Stomach (tissue), 9 donors: ENCODE results near the gene RASSF4. TPM values are rescaled to one million over a fixed set of nuclear protein-coding genes. Genes with fewer than 3 reads are reported as not detected.

Experiments used
- DNase-seq, 2 donors: peaks; one replicate each; pipeline versions ENCODE4 v3.0.0 to v3.0.0-alpha.2; 2013 to 2019
- H3K27ac ChIP-seq, 5 donors: fragments of 200-600 bp in 4 of 5; sonication (generic) in 4 of 5; one replicate each; pipeline ENCODE4 v1.5.1; 2013 to 2019; ENCODE audit warnings: mild to moderate bottlenecking in 1 of 5, moderate library complexity in 1 of 5
- H3K27me3 ChIP-seq, 3 donors: fragments of 200-600 bp; sonication (generic); one replicate each; pipeline ENCODE4 v1.5.1; 2017 to 2019; ENCODE audit warnings: mixed run types in 1 of 3
- H3K36me3 ChIP-seq, 4 donors: fragments of 200-600 bp; sonication (generic); 1 replicate in 3 of 4; 2 replicates in 1 of 4; pipeline ENCODE4 v1.5.1; 2016 to 2019
- H3K4me1 ChIP-seq, 4 donors: fragments of 200-600 bp; sonication (generic); one replicate each; pipeline ENCODE4 v1.5.1; 2016 to 2019
- H3K4me3 ChIP-seq, 4 donors: fragments of 200-600 bp; sonication (generic) in 3 of 4; one replicate each; pipeline ENCODE4 v1.5.1; 2016 to 2019; ENCODE audit warnings: mild to moderate bottlenecking in 1 of 4
- H3K9me3 ChIP-seq, 4 donors: fragments of 200-600 bp; sonication (generic); one replicate each; pipeline ENCODE4 v1.5.1; 2016 to 2019
- EP300 ChIP-seq: sonication (generic); formaldehyde crosslinking; IDR thresholded peaks from one replicate; pipeline ENCODE4 v1.6.1; 2017; ENCODE audit warnings: antibody characterized with exemption
- POLR2A ChIP-seq, 4 donors: fragments of 450-650 bp; IDR thresholded peaks; one replicate each; pipeline ENCODE4 v1.6.1; 2016; ENCODE audit warnings: antibody characterized with exemption in 4 of 4, control low read depth in 2 of 4, mild to moderate bottlenecking in 1 of 4, moderate library complexity in 1 of 4
- POLR2AphosphoS5 ChIP-seq, 3 donors: sonication (generic); formaldehyde crosslinking; IDR thresholded peaks; one replicate each; pipeline ENCODE4 v1.6.1; 2016; ENCODE audit warnings: antibody characterized with exemption in 3 of 3
- WGBS, 5 donors: extraction: QIAGEN DNeasy Blood & Tissue Kit in 3 of 5; methylation state at CpG; one replicate each; pipeline versions ENCODE4 v1.1.5 to v1.1.7; 2013 to 2018; 5-methylcytosine and 5-hydroxymethylcytosine counted together
- intact Hi-C: fragments of 100-400 bp; cut with DNase I; formaldehyde crosslinking; loops from one replicate; pipeline ENCODE4 v1.15.1; 2023; ENCODE audit warnings: low total_unique reads
- polyA plus RNA-seq, 3 donors: library from polyadenylated mRNA; stranded (reverse); fragments of 200-250 nt; gene quantifications; one replicate each; pipeline ENCODE4 v1.2.3, GENCODE V29; 2013
- total RNA-seq, 5 donors: library from RNA; depleted of rRNA; stranded (reverse); fragments of >200 nt; gene quantifications; one replicate each; pipeline versions ENCODE4 v1.1.0 to v1.2.3, GENCODE V29; 2014 to 2016
- TF ChIP-seq, protein P1 (sequence below), 7 experiments: fragments of 450-650 bp in 4 of 7; fragments of 200-600 bp in 3 of 7; sonication (generic) in 3 of 7; IDR thresholded peaks; one replicate each; pipeline ENCODE4 v1.5.1; 2016 to 2019; ENCODE audit warnings: antibody characterized with exemption in 7 of 7, control low read depth in 2 of 7, mild to moderate bottlenecking in 1 of 7
- donor health status: healthy with polysubstance abuse.
- donor health status: Bipolar disorder and iron deficiency.
- donor health status: healthy.

RASSF4 gene
- total and polyA plus RNA-seq, 8 donors: 7.8 to 74.5 (median 14.6) TPM

DNA sequence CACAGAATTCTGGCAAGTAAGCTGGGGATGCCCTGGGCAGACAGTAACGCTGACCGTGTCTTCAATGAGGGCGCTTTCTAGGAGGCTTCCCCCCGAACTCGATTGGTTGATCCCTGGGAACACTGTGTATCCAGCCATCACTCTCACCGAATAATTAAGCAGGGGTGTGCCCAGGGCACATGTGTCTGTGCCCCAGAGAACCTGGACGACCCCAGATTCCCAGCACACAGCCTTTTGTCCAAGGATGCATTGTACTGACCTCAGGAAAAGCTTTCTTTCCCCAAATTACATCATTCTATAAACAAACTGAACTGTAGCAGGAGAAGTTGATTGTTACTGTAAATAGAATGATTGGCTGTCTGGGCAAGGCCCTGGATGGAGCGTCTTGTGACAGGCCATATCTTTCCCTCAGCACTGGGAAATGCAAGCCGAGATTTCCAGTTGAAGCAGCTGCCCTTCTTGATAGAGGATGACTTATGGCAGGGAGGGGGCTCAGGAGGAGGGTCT is 25.6 kb downstream of the RASSF4 start:
- Histone ChIP-seq H3K36me3 (peaks cover 0 to 66% (median 42%) of the 10 kb centered on the region in 4 donors), H3K4me3 (no peak overlapping the region), H3K27ac (peak overlapping the region in 4 of 5 donors; percentile 47 to 86 (median 52)), H3K4me1 (peaks cover 27 to 73% (median 42%) of the 10 kb centered on the region in 4 donors), H3K9me3 (no peaks in the 10 kb centered on the region), H3K27me3 (no peaks in the 10 kb centered on the region)
- 55 to 74% (median 63%) methylated on average over 9 of the region's 9 CpGs for WGBS, 5 donors
- DNase-seq: no peak
- intact Hi-C loops: no loop called here
- TF ChIP-seq POLR2AphosphoS5 (IDR thresholded peaks at IDR 0.05) (no peak), POLR2A (IDR thresholded peaks at IDR 0.05) (no peak), EP300 (no peak)
- TF ChIP-seq, protein P1, sequence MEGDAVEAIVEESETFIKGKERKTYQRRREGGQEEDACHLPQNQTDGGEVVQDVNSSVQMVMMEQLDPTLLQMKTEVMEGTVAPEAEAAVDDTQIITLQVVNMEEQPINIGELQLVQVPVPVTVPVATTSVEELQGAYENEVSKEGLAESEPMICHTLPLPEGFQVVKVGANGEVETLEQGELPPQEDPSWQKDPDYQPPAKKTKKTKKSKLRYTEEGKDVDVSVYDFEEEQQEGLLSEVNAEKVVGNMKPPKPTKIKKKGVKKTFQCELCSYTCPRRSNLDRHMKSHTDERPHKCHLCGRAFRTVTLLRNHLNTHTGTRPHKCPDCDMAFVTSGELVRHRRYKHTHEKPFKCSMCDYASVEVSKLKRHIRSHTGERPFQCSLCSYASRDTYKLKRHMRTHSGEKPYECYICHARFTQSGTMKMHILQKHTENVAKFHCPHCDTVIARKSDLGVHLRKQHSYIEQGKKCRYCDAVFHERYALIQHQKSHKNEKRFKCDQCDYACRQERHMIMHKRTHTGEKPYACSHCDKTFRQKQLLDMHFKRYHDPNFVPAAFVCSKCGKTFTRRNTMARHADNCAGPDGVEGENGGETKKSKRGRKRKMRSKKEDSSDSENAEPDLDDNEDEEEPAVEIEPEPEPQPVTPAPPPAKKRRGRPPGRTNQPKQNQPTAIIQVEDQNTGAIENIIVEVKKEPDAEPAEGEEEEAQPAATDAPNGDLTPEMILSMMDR (IDR thresholded peaks at IDR 0.05): no peak

GRCh38 chr10:44986179-44986578 is 26.6 kb downstream of the RASSF4 start:
- no peak for DNase-seq
- TF ChIP-seq, protein P1 (IDR thresholded peaks at IDR 0.05): no peak
- TF ChIP-seq POLR2AphosphoS5 (IDR thresholded peaks at IDR 0.05) (no peak), EP300 (no peak), POLR2A (IDR thresholded peaks at IDR 0.05) (no peak)
- no peaks in the 10 kb centered on the region for H3K9me3 ChIP-seq
- H3K27me3 ChIP-seq: no peaks in the 10 kb centered on the region
- peaks cover 0 to 74% (median 43%) of the 10 kb centered on the region in 4 donors for H3K36me3 ChIP-seq
- peak overlapping the region in 3 of 5 donors; percentile 48 to 86 (median 56) for H3K27ac ChIP-seq
- H3K4me3 ChIP-seq: no peak overlapping the region
- intact Hi-C loops: no loop called here
- WGBS, 5 donors: 81 to 97% (median 94%) methylated on average over 3 of the region's 3 CpGs
- H3K4me1 ChIP-seq: peaks cover 17 to 70% (median 35%) of the 10 kb centered on the region in 4 donors

GRCh38 chr10:44986670-44987069 is 27.1 kb downstream of the RASSF4 start:
- intact Hi-C loops: no loop called here
- TF ChIP-seq POLR2AphosphoS5 (IDR thresholded peaks at IDR 0.05) (no peak), EP300 (no peak), POLR2A (IDR thresholded peaks at IDR 0.05) (no peak)
- TF ChIP-seq, protein P1 (IDR thresholded peaks at IDR 0.05): no peak
- peak overlapping the region in 1 of 5 donors; percentile 24 for H3K27ac ChIP-seq
- no peaks in the 10 kb centered on the region for H3K27me3 ChIP-seq
- H3K36me3 ChIP-seq: peaks cover 0 to 74% (median 45%) of the 10 kb centered on the region in 4 donors
- no peak for DNase-seq
- WGBS, 5 donors: 53 to 63% (median 62%) methylated on average over 3 of the region's 3 CpGs
- no peak overlapping the region for H3K4me3 ChIP-seq
- no peaks in the 10 kb centered on the region for H3K9me3 ChIP-seq
- H3K4me1 ChIP-seq: peaks cover 17 to 70% (median 32%) of the 10 kb centered on the region in 4 donors

DNA sequence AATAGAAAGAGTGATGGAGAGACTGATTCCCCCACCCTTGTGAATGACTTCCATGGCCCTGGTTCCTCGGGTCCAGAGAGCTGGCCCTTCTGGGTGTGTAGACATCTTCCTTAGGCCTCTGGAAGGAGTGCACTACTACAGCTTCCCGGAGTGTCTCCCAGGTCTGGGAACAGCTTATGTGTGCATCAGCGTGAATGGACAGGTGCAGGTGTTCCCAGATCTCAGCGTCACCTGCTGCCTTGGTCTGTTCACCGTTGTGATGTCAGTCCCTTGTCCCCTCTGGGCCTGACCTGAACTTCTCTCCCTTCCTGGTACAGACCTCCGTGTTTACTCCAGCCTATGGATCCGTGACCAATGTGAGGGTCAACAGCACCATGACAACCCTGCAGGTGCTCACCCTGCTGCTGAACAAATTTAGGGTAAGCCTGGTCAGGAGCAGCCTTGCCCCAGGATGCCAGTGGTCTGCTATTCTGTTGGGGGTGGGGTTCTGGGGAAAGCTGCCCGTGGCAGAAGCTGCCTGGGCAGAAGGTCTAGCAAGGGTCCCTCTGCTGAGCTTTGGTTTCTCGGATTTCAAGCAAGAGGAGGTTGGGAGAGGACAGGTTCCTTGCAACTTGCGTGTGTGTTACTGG is 29.5 kb downstream of the RASSF4 start:
- Histone ChIP-seq H3K27me3 (no peaks in the 10 kb centered on the region), H3K4me1 (peaks cover 17 to 63% (median 37%) of the 10 kb centered on the region in 4 donors), H3K4me3 (no peak overlapping the region), H3K36me3 (peaks cover 0 to 77% (median 57%) of the 10 kb centered on the region in 4 donors), H3K9me3 (no peaks in the 10 kb centered on the region), H3K27ac (peak overlapping the region in 1 of 5 donors; percentile 44)
- DNase-seq: no peak
- WGBS, 5 donors: 86 to 93% (median 90%) methylated on average over 10 of the region's 10 CpGs
- intact Hi-C loops: no loop called here
- TF ChIP-seq, protein P1 (IDR thresholded peaks at IDR 0.05): no peak
- TF ChIP-seq POLR2AphosphoS5 (IDR thresholded peaks at IDR 0.05) (no peak), POLR2A (IDR thresholded peaks at IDR 0.05) (no peak), EP300 (no peak)
